Body of pancreas (tissue), 4 donors: ENCODE data around the gene DIP2A.

Experiments
- POLR2A ChIP-seq, 3 donors: fragments of 450-650 bp; IDR thresholded peaks; one replicate each; pipeline ENCODE4 v1.6.1; 2016; ENCODE audit warnings: antibody characterized with exemption in 3 of 3, mild to moderate bottlenecking in 2 of 3
- TF ChIP-seq, protein P1 (sequence below), 7 experiments: fragments of 450-650 bp in 4 of 7; fragments of 200-600 bp in 3 of 7; sonication (generic) in 3 of 7; IDR thresholded peaks; one replicate each; pipeline ENCODE4 v1.5.1; 2016 to 2019; ENCODE audit warnings: antibody characterized with exemption in 7 of 7

DNA sequence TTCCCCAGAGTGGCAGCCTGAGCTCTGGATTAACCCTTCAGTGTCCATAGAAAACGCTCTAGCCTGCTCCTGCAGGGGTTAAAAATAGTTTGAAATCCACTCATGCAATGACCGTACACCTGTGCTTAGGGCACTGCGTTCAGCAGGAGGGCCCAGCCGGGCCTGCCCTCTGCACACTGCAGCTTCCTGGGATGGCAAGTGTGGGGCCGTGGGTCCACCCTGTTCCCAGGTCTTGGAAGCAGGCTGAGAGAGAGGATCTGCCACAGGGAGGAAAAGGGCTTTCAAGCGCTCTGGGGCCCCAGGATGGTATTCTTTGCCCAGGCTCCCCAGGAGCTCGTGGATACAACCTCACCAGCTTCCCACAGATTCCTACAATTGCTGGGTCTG, 147.7 kb downstream of the DIP2A start:
- TF ChIP-seq, protein P1, sequence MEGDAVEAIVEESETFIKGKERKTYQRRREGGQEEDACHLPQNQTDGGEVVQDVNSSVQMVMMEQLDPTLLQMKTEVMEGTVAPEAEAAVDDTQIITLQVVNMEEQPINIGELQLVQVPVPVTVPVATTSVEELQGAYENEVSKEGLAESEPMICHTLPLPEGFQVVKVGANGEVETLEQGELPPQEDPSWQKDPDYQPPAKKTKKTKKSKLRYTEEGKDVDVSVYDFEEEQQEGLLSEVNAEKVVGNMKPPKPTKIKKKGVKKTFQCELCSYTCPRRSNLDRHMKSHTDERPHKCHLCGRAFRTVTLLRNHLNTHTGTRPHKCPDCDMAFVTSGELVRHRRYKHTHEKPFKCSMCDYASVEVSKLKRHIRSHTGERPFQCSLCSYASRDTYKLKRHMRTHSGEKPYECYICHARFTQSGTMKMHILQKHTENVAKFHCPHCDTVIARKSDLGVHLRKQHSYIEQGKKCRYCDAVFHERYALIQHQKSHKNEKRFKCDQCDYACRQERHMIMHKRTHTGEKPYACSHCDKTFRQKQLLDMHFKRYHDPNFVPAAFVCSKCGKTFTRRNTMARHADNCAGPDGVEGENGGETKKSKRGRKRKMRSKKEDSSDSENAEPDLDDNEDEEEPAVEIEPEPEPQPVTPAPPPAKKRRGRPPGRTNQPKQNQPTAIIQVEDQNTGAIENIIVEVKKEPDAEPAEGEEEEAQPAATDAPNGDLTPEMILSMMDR (IDR thresholded peaks at IDR 0.05) = no peak
- TF ChIP-seq POLR2A (IDR thresholded peaks at IDR 0.05) = no peak
